Ovary (tissue), 9 donors: Measurements from ENCODE around the gene PTP4A1. TPM values are rescaled to one million over a fixed set of nuclear protein-coding genes. Genes with fewer than 3 reads are reported as not detected.

Experiments used
- DNase-seq, 5 donors: peaks; one replicate each; pipeline ENCODE4 v3.0.0-alpha.2; 2019 to 2020
- H3K27ac ChIP-seq, 2 donors: fragments of 200-600 bp; one replicate each; pipeline versions ENCODE4 v1.5.1 to v1.8.0; 2019 to 2022
- H3K27me3 ChIP-seq: fragments of 200-600 bp; one replicate; pipeline ENCODE4 v1.8.0; 2022
- H3K36me3 ChIP-seq: fragments of 200-600 bp; sonication (generic); one replicate; pipeline ENCODE4 v1.5.1; 2019
- H3K4me1 ChIP-seq: one replicate; pipeline ENCODE4 v1.8.1; 2013; ENCODE audit warnings: mild to moderate bottlenecking, moderate library complexity; ENCODE audit not compliant: insufficient read depth
- H3K4me3 ChIP-seq: fragments of 200-600 bp; sonication (generic); one replicate; pipeline ENCODE4 v1.5.1; 2017
- H3K9me3 ChIP-seq, 2 donors: fragments of 200-600 bp in 1 of 2; sonication (generic) in 1 of 2; one replicate each; pipeline versions ENCODE4 v1.5.1 to v1.8.1; 2013 to 2019; ENCODE audit warnings: mild to moderate bottlenecking in 1 of 2, moderate library complexity in 1 of 2
- CTCF ChIP-seq, 3 donors: fragments of 450-650 bp in 2 of 3; fragments of 200-600 bp in 1 of 3; IDR thresholded peaks; one replicate each; pipeline versions ENCODE4 v1.5.1 to v1.8.0; 2016 to 2022; ENCODE audit warnings: antibody characterized with exemption in 3 of 3, mild to moderate bottlenecking in 1 of 3
- EP300 ChIP-seq: sonication (generic); formaldehyde crosslinking; IDR thresholded peaks from one replicate; pipeline ENCODE4 v1.6.1; 2017; ENCODE audit warnings: antibody characterized with exemption
- POLR2A ChIP-seq: fragments of 450-650 bp; IDR thresholded peaks from one replicate; pipeline ENCODE4 v1.6.1; 2017; ENCODE audit warnings: antibody characterized with exemption, mild to moderate bottlenecking, moderate library complexity
- WGBS, 3 donors: extraction: QIAGEN DNeasy Blood & Tissue Kit in 1 of 3; methylation state at CpG; one replicate each; pipeline versions ENCODE4 v1.1.5 to v1.1.7; 2013 to 2017; 5-methylcytosine and 5-hydroxymethylcytosine counted together
- intact Hi-C, 4 donors: fragments of 100-400 bp; cut with DNase I; formaldehyde crosslinking; loops; one replicate each; pipeline versions ENCODE4 v1.11.0 to v1.15.1; 2022 to 2023
- polyA plus RNA-seq, 2 donors: library from polyadenylated mRNA; stranded (reverse); fragments of 200-250 nt in 1 of 2; fragments of 350-450 nt in 1 of 2; fragmentation: Illumina TruSeq in 1 of 2; extraction: RNeasy Lipid Tissue Mini Kit (QIAGEN cat#74804) in 1 of 2; gene quantifications; one replicate each; pipeline ENCODE4 v1.2.3, GENCODE V29; 2013 to 2014
- total RNA-seq, 7 donors: library from RNA; depleted of rRNA in 2 of 7; stranded (reverse); fragments of >200 nt in 2 of 7; fragmentation: NEBNext Ultra II Directional in 3 of 7; extraction: Animal tissue kit (Norgen Biotek cat#: 25700) in 3 of 7; gene quantifications; one replicate each; pipeline versions ENCODE4 v1.1.0 to v1.2.4, GENCODE V29; 2016 to 2023
- donor health status: DM: no; HTN: no; CAD: no; lungs with moderate emphysema.
- donor health status: DM: no; HTN: no; CAD: no.
- donor health status: Bipolar disorder and iron deficiency.
- donor health status: DM: yes; HTN: yes; CAD: no.
- donor health status: DM: no; HTN: no; CAD: no.
- donor health status: DM: yes; HTN: yes; CAD: no.

Gene PTP4A1
- total and polyA plus RNA-seq, 9 donors, result 9.4 to 89.4 (median 33.6) TPM

GRCh38 chr6:63553900-63554299, 18.4 kb upstream of the PTP4A1 start:
- intact Hi-C loops, result no loop called here
- WGBS, 3 donors, result 87 to 90% (median 89%) methylated on average over 1 of the region's 1 CpG

GRCh38 chr6:63554782-63555181, 17.5 kb upstream of the PTP4A1 start:
- intact Hi-C loops, result no loop called here
- WGBS, 3 donors, result 50 to 73% (median 58%) methylated on average over 1 of the region's 1 CpG

More at GRCh38 chr6:63553900-63554299, 18.4 kb upstream of the PTP4A1 start:
- TF ChIP-seq EP300 (no peak), POLR2A (no peak), CTCF (IDR thresholded peaks at IDR 0.05) (no peak)
- Histone ChIP-seq H3K27ac (no peak overlapping the region), H3K36me3 (no peaks in the 10 kb centered on the region), H3K4me1 (no peaks in the 10 kb centered on the region), H3K27me3 (no peaks in the 10 kb centered on the region), H3K4me3 (no peak overlapping the region), H3K9me3 (no peaks in the 10 kb centered on the region)
- DNase-seq, result no peak

GRCh38 chr6:63556369-63556768, 15.9 kb upstream of the PTP4A1 start:
- Histone ChIP-seq H3K9me3 (no peaks in the 10 kb centered on the region), H3K36me3 (no peaks in the 10 kb centered on the region), H3K27me3 (no peaks in the 10 kb centered on the region), H3K27ac (no peak overlapping the region), H3K4me3 (no peak overlapping the region), H3K4me1 (no peaks in the 10 kb centered on the region)
- 84 to 90% (median 88%) methylated on average over 4 of the region's 4 CpGs for WGBS, 3 donors
- TF ChIP-seq CTCF (IDR thresholded peaks at IDR 0.05) (no peak), POLR2A (no peak), EP300 (no peak)
- no peak for DNase-seq
- intact Hi-C loops, result no loop called here

More at GRCh38 chr6:63554782-63555181, 17.5 kb upstream of the PTP4A1 start:
- Histone ChIP-seq H3K27ac (no peak overlapping the region), H3K4me1 (no peaks in the 10 kb centered on the region), H3K27me3 (no peaks in the 10 kb centered on the region), H3K9me3 (no peaks in the 10 kb centered on the region), H3K4me3 (no peak overlapping the region), H3K36me3 (no peaks in the 10 kb centered on the region)
- no peak for DNase-seq
- TF ChIP-seq POLR2A (no peak), CTCF (IDR thresholded peaks at IDR 0.05) (no peak), EP300 (no peak)

- Histone ChIP-seq H3K27ac (no peak overlapping the region), H3K27me3 (no peaks in the 10 kb centered on the region), H3K4me1 (no peaks in the 10 kb centered on the region), H3K9me3 (no peaks in the 10 kb centered on the region), H3K36me3 (no peaks in the 10 kb centered on the region), H3K4me3 (no peak overlapping the region)
- TF ChIP-seq POLR2A, result no peak
- no peak for TF ChIP-seq EP300
- intact Hi-C loops, result no loop called here
- no peak for DNase-seq
These were observed 14.0 kb upstream of the PTP4A1 start for GRCh38 chr6:63558278-63558677.

GRCh38 chr6:63560801-63561287, 11.4 kb upstream of the PTP4A1 start:
- intact Hi-C loops, result no loop called here
- H3K27me3 ChIP-seq, result no peaks in the 10 kb centered on the region
- H3K4me1 ChIP-seq, result no peaks in the 10 kb centered on the region
- TF ChIP-seq POLR2A (no peak), CTCF (IDR thresholded peaks at IDR 0.05) (no peak), EP300 (no peak)
- H3K36me3 ChIP-seq, result no peaks in the 10 kb centered on the region
- H3K4me3 ChIP-seq, result no peak overlapping the region
- no peak overlapping the region for H3K27ac ChIP-seq
- no peak for DNase-seq
- 37 to 47% (median 43%) methylated on average over 1 of the region's 1 CpG for WGBS, 3 donors
- H3K9me3 ChIP-seq, result no peaks in the 10 kb centered on the region
